Suprapubic skin (tissue), 3 donors: Measurements from ENCODE around the gene HK3.

Experiments
- CTCF ChIP-seq, 2 donors: fragments of 200-600 bp in 1 of 2; fragments of 450-650 bp in 1 of 2; sonication (generic) in 1 of 2; IDR thresholded peaks; one replicate each; pipeline ENCODE4 v1.5.1; 2016 to 2019; ENCODE audit warnings: antibody characterized with exemption in 2 of 2, mild to moderate bottlenecking in 1 of 2, moderate library complexity in 1 of 2
- EP300 ChIP-seq: sonication (generic); formaldehyde crosslinking; IDR thresholded peaks from one replicate; pipeline ENCODE4 v1.6.1; 2017; ENCODE audit warnings: antibody characterized with exemption
- POLR2A ChIP-seq, 2 donors: fragments of 450-650 bp; IDR thresholded peaks; one replicate each; pipeline ENCODE4 v1.6.1; 2017; ENCODE audit warnings: antibody characterized with exemption in 2 of 2, mild to moderate bottlenecking in 2 of 2, moderate library complexity in 2 of 2

GRCh38 chr5:176884571-176884890 lies 14.6 kb downstream of the HK3 start:
- no peak for TF ChIP-seq CTCF (IDR thresholded peaks at IDR 0.05)
- no peak for TF ChIP-seq POLR2A (IDR thresholded peaks at IDR 0.05)
- no peak for TF ChIP-seq EP300
